Measurements from ENCODE around the gene TDRD15. TPM values are rescaled to one million over a fixed set of nuclear protein-coding genes. Genes with fewer than 3 reads are reported as not detected.

Gene TDRD15
- total RNA-seq (ENCODE audit: low replicate concordance) = not detected in 2 replicates

GRCh38 chr2:21123473-21124393, at the start of gene TDRD15:
Gene TDRD15, plus strand, starts transcription at chr2:21123968. Its CDS starts 13,500 bp downstream, at chr2:21137468.

Other genes starting within 250 kb of the TDRD15 start
- gene APOB, start 79.9 kb upstream of the TDRD15 start, total RNA-seq (ENCODE audit: low replicate concordance) = not detected in 2 replicates

Data from smooth muscle cell of the coronary artery (primary cell).